D341Med (cell line): Measurements from ENCODE around the gene PLEKHM2.
"Not testable (repeated sequence)": the region's sequence is repeated elsewhere in the genome, so short reads cannot be mapped to it uniquely, and the experiment has no call there.

Source experiments
- DNase-seq: peaks from one replicate; pipeline ENCODE4 v3.0.0; 2012; ENCODE audit warnings: low spot score

The PLEKHM2 gene

GRCh38 chr1:15676688-15677661, 7.1 kb upstream of the PLEKHM2 start:
- DNase-seq = no peak

- DNase-seq = no peak
These were observed 5.5 kb upstream of the PLEKHM2 start for GRCh38 chr1:15678578-15678977.

- no peak for DNase-seq
These were observed 4.0 kb upstream of the PLEKHM2 start for GRCh38 chr1:15680131-15680530.

DNA sequence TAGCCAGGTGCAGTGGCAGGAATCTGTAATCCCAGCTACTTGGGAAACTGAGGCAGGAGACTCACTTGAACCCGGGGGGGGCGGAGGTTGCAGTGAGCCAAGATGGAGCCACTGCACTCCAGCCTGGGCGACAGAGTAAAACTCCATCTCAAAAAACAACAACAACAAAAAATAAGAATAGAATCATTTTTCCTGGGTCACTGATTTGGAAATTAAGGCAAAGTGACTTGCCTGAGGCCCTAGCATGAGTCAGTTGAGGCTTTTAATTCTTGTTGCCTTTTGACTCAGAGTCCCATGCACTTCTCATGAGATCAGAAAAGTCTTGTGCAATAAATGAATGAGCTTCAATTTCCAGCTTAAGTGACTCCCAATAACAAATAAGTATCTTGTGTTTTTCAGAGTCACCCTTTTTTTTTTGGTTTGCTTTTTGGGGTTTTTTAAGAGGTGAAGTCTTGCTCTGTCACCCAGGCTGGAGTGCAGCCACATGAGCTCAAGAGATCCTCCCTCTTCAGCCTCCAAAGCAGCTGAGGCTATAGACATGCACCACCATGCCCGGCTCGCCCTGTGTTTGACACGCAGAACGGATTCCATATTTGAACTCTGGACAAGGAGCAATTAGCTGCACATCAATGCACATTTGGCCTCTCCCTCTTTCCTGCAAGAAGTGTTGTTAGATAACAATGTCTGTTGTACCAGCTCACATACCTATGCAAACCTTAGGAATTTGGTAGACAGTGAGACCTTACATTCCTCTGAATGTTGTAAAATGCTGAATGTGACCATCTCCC, 3.4 kb upstream of the PLEKHM2 start:
- no peak for DNase-seq

- DNase-seq = no peak
These were observed 2.5 kb upstream of the PLEKHM2 start for GRCh38 chr1:15681349-15682292.

DNA sequence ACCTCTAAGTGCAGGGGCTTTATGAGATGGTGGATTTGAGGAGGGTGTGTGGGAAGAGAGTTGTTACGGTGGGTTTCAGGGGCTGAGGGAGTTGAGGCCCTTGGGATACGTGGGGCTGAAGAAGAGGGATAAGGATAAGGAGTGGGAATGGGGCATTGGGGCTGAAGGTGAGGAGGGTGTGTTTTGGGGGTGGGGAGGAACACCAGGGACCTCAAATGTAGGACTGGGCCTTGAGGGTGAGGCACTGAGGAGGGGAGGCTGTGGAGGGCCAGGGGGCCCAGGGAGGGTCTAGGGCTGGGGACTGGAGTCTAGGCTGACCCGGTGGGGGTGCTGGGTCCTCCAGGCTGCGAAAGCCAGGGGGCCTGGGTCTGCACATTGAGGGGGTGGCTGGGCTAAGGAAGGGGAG, 1.2 kb upstream of the PLEKHM2 start:
- no peak for DNase-seq

DNA sequence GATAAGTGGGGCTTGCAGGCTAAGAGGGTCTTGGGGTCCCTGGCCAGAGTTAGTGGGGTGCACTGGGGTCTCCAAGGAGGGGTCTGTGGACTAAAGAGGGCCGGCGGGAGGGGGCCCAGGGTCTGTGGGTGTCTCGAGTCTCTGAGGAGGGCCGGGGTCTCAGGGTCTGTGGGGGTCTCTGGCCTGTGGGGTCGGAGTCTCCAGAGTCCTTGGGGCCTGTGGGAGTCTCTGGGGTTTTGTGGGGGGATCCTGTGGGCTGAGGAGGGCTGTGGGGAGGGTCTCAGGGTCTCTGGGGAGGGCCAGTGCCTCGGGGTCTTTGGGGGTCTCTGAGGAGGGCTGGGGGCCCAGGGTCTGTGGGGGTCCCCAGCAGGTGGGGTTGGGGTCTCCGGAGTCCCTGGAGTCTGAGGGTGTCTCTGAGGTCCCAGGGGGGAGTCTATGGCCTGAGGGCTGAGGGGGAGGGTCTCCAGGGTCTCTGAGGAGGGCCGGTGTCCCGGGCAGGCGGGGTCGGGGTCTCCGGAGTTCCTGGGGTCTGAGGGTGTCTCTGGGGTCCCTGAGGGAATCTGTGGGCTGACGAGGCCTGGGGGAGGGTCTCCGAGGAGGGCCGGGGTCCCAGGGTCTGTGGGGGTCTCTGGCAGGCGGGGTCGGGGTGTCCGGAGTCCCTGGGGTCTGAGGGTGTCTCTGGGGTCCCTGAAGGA, 628 bp upstream of the PLEKHM2 start:
- DNase-seq = no peak

DNA sequence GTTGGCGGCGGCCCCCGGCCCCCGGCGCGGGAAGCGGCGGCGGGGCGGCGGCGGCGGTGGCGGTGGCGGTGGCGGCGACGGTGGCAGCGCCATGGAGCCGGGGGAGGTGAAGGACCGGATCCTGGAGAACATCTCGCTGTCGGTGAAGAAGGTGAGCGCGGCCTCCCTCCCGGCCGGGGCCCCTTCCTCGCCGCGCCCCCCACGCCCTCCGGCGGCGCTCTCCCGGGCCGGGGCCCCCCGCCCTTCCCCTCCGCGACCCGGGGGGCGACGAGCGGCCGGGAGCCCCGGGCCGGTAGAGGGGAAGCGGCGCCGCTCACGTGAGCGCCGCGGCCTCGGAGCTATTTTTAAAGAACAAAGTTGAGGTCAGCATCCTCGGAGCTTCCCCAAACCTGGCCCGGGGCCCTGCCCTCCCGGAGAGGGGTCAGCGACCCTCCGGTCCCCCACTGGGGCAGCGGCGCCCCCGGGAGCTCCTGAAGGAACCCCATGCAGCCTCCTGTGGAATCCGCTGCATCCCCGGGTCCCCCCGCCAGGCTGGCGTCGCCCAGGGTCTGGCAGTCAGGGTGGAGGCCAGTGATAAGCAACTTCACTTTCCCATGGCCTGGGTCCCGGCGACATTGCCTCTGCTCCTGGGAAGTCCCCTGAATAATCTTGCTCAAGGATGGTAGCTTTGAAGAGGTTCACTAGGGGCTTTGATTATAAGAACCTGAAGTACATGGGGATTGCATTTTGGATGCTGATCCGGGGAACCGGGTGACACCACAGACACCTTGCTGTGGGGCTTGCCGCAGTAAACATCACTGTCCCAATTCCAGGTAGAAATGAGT, 560 bp downstream of the PLEKHM2 start:
- DNase-seq = peak; percentile 76

DNA sequence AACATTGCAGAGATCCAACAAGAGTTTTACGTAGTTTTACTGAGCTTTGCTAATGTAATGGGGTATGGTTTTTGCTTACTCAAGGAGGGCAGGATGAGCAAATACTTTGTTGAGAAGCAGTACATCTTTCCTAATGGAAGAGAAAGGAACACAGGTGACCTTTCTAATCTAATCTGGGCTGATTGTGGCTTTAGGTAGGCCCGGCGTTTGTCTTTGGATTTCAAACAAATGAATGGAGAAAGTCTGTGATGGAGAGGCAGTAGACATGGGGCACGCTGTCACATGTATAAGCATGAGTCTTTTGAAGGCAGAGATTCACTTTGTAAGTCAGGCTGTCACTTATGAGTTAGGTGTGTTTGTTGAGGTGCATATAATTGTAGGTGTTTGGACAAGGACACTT, 1.7 kb downstream of the PLEKHM2 start:
- DNase-seq = no peak

GRCh38 chr1:15687446-15687845, 3.3 kb downstream of the PLEKHM2 start:
- DNase-seq = no peak

DNA sequence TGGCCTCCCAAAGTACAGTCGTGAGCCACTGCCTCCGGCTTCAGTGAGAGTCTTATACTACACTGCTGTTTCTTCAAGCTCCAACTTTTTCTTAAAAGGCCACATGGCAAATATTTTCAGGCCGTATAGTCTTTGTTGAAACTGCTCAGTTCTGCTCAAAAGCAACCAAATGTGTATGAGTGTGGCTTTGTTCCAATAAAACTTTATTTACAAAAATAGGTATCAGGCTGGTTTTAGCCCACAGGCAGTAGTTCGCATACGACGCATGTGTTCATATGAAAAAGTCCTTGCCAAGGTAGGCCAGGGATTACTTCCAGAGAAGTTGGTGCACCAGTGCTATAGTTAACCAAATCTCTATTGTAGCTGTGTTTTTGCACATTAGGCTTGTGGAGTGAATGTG, 6.2 kb downstream of the PLEKHM2 start:
- DNase-seq = no peak

GRCh38 chr1:15691434-15692032, 7.4 kb downstream of the PLEKHM2 start:
- no peak for DNase-seq

DNA sequence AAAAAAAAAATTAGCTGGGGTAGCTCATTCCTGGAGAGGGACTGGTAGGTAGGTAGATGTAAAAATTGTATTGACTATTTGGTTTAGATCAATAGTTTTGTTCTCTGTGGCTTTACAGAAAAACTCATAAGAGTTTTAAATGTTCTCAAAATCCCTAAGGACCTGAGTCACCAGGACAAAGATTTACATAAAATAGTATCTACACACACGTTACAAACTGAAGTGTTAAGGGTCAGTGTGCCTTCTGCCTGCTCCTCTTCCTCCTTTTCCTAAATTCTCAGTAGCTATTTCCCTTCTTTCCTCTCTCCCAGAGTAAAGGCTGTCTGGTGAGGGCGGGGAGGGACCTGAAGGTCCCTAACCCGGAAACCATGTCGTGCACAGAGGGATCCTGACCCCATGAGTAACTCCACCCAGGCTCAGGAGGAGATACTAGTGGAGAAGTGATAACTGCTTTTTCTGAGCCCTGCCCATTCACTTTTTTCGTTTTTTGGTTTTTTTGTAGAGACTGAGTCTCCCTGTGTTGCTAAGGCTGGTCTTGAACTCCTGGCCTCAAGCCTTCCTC, 8.1 kb downstream of the PLEKHM2 start:
- no peak for DNase-seq

- no peak for DNase-seq
These were observed 9.3 kb downstream of the PLEKHM2 start for GRCh38 chr1:15693371-15693770.

- no peak for DNase-seq
These were observed 12.9 kb downstream of the PLEKHM2 start for GRCh38 chr1:15696956-15697521.

DNA sequence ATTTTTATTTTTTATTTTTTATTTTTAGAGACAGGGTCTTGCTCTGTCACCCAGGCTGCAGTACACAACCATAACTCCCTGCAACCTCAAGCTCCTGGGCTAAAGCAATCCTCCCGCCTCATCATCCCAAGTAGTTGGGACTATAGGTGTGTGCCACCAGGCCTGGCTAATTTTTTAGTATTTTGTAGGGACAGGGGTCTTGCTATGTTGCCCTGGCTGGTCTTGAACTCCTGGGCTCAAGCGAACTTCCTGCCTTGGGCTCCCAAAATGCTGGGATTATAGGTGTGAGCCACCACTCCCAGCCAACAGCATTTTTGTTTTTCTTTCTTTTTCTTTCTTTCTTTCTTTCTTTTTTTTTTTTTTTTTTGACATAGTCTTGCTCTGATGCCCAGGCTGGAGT, 14.1 kb downstream of the PLEKHM2 start:
- DNase-seq = no peak

DNA sequence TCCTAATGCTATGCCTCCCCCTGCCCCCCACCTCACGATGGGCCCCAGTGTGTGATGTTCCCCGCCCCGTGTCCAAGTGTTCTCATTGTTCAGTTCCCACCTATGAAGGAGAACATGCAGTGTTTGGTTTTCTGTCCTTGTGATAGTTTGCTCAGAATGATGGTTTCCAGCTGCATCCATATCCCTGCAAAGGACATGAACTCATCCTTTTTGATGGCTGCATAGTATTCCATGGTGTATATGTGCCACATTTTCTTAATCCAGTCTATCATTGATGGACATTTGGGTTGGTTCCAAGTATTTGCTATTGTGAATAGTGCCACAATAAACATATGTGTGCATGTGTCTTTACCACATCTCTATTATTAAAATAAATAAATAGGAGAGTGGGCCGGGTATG, 15.2 kb downstream of the PLEKHM2 start:
- DNase-seq = not testable (repeated sequence)

GRCh38 chr1:15700508-15700907, 16.4 kb downstream of the PLEKHM2 start:
- DNase-seq = no peak

- DNase-seq = no peak
These were observed 17.7 kb downstream of the PLEKHM2 start for GRCh38 chr1:15701784-15702183.
